NCI-H526 treated with DMSO at 0.1 percent for 48 hours (cell line): Measurements from ENCODE around the gene PCDHGA1.
"Not testable (repeated sequence)": the region's sequence is repeated elsewhere in the genome, so short reads cannot be mapped to it uniquely, and the experiment has no call there.

ENCODE experiments used
- DNase-seq: peaks from one replicate; lab custom pipeline; 2025; lab: John Stamatoyannopoulos, UW

The PCDHGA1 gene

DNA sequence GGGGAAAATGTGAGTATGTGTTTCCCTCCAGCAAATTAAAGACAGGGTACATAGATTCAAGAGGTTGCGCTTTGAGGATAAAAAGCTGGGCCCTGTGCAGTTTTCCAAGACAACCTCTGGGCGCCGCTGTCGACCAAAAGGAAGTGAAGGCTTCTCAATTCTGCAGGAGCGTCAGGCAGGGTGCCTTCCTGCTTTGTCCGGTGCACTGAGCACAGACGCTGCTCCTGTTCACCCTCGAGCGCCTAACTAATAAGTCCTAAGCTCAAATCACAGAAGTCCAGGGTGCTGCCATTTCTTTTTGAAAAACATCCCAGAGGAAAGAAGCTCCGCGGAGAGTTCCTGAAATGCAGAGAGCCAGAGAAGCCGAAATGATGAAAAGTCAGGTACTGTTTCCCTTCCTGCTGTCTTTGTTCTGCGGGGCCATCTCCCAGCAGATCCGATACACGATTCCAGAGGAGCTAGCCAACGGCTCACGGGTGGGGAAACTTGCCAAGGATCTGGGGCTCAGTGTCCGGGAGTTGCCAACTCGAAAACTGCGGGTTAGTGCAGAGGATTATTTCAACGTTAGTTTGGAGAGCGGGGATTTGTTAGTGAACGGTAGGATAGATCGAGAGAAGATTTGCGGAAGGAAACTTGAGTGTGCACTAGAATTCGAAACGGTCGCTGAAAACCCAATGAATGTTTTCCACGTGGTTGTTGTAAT is 19.8 kb downstream of the PCDHGA1 start, which contains the start of gene PCDHGB1:
PCDHGB1 (plus strand) TSS at position 183 of the 703 bp plus-strand sequence; CDS start at position 345, 162 bp downstream.
- no peak for DNase-seq

GRCh38 chr5:141351591-141351990 is 21.3 kb downstream of the PCDHGA1 start:
- DNase-seq = no peak

GRCh38 chr5:141354900-141355469 is 24.7 kb downstream of the PCDHGA1 start, which contains the start of gene PCDHGA4:
Gene PCDHGA4 (plus strand): TSS chr5:141355021. CDS start chr5:141355108, 87 bp downstream.
- no peak for DNase-seq

DNA sequence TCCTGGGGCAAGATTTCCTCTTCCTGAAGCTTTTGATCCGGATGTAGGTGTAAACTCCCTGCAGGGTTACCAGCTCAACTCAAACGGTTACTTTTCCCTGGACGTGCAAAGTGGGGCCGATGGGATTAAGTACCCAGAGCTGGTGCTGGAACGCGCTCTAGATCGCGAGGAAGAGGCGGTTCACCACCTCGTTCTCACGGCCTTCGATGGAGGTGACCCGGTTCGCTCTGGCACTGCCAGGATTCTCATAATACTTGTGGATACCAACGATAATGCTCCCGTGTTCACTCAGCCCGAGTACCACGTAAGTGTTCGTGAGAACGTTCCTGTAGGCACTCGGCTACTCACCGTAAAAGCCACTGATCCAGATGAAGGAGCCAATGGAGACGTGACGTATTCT is 25.3 kb downstream of the PCDHGA1 start:
- DNase-seq = no peak

GRCh38 chr5:141356133-141356532 is 25.8 kb downstream of the PCDHGA1 start:
- no peak for DNase-seq

- no peak for DNase-seq
These were observed 26.6 kb downstream of the PCDHGA1 start for GRCh38 chr5:141356950-141357349.

- DNase-seq = no peak
These were observed 29.6 kb downstream of the PCDHGA1 start, which contains the start of gene PCDHGB2 for GRCh38 chr5:141359790-141360426. Gene PCDHGB2 (plus strand): TSS chr5:141359994. CDS start chr5:141360136, 142 bp downstream.

DNA sequence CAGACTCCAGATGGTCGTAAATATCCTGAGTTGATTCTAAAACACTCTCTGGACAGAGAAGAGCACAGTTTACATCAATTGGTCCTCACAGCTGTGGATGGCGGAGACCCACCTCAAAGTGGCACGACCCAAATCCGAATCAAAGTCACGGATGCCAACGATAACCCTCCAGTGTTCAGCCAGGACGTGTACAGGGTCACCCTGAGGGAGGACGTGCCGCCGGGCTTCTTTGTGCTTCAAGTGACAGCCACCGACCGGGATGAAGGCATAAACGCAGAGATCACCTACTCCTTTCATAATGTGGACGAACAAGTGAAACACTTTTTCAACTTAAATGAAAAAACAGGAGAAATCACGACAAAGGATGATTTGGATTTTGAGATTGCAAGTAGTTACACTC is 30.4 kb downstream of the PCDHGA1 start:
- DNase-seq = no peak

DNA sequence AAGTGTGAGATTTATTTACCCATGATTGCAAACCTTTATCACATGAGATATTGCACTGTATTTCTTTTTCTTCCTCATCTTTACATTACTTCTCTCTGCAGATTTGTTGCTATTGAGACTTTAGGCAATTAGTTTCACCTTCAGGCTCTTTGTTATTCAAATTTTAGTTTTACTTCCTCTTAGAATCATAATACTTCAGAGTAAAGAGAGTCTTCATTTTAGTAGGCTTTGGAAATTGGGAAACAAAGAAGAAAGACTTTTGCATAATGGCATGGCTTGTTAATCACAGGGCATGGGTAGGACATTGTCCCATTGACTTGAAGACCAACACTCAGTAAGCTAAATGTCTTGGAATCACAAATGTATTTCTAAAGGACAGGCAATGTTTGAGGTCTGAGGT is 32.4 kb downstream of the PCDHGA1 start:
- DNase-seq = no peak

GRCh38 chr5:141363952-141364660 is 33.8 kb downstream of the PCDHGA1 start, which contains the start of gene PCDHGA5:
Gene PCDHGA5 (plus strand): TSS chr5:141364162. CDS start chr5:141364331, 169 bp downstream.
- DNase-seq = no peak

DNA sequence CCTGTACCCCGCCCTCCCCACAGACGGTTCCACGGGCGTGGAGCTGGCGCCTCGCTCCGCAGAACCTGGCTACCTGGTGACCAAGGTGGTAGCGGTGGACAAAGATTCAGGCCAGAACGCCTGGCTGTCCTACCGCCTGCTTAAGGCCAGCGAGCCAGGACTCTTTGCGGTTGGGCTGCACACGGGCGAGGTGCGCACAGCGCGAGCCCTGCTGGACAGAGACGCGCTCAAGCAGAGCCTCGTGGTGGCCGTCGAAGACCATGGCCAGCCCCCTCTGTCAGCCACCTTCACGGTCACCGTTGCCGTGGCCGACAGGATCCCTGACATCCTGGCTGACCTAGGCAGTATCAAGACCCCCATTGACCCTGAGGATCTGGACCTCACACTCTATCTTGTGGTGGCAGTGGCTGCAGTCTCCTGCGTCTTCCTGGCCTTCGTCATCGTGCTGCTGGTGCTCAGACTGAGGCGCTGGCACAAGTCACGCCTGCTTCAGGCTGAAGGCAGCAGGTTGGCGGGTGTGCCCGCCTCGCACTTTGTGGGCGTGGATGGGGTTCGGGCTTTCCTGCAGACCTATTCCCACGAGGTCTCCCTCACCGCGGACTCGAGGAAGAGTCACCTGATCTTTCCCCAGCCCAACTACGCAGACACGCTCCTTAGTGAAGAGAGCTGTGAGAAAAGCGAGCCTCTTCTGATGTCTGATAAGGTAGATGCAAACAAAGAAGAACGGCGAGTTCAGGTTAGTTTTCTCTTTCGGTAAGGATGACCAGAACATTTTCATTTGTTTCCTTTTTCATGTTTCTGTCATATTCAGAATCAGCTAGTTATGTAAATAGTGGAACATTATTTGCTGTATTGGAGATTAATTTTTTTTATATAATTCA is 35.9 kb downstream of the PCDHGA1 start:
- no peak for DNase-seq

- DNase-seq = no peak
These were observed 39.9 kb downstream of the PCDHGA1 start, which contains the start of gene PCDHGB3 for GRCh38 chr5:141369994-141370848. Gene PCDHGB3 (plus strand): TSS chr5:141370242. CDS start chr5:141370395, 153 bp downstream.

DNA sequence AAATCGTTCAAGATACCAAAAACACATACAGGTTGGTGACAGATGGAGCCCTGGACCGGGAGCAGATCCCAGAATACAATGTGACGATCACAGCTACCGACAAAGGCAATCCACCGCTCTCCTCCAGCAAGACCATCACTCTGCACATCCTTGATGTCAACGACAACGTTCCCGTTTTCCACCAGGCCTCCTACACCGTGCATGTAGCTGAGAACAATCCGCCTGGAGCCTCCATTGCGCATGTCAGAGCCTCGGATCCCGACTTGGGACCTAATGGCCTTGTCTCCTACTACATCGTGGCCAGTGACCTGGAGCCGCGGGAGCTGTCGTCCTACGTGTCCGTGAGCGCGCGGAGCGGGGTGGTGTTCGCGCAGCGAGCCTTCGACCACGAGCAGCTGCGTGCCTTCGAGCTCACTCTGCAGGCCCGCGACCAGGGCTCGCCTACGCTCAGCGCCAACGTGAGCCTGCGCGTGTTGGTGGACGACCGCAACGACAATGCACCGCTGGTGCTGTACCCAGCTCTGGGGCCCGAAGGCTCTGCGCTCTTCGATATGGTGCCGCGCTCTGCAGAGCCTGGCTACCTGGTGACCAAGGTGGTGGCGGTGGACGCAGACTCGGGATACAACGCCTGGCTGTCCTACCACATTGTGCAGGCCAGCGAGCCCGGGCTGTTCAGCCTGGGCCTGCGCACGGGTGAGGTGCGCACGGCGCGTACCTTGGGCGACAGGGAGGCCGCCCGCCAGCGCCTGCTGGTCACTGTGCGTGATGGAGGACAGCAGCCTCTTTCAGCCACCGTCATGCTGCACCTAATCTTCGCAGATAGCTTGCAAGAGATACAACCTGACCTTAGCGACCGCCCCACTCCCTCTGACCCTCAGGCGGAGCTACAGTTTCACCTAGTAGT is 41.5 kb downstream of the PCDHGA1 start:
- no peak for DNase-seq

DNA sequence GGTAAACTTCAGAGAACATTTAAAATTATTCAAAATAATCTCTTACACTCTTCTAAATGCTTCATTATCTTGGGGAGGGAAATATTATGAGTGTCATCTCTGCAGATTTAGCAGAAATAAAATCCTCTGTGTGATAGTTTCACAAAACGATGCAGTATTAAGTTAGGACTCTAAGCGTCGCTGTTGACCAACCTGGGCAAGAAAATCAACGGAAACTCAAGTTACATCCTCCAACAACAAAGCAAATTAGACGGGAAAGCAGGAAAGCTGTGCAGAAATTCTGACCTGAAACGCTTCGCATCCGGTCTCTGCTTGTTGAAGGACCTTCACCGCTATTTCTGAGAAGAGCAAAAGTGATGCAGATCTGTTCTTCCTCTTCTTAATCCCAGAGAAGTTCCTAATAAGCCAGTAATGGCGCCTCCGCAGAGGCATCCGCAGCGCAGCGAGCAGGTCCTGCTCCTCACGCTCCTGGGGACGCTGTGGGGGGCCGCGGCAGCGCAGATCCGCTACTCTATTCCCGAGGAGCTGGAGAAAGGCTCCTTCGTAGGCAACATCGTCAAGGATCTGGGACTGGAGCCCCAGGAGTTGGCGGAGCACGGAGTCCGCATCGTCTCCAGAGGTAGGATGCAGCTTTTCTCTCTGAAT is 43.5 kb downstream of the PCDHGA1 start, which contains the start of gene PCDHGA6:
PCDHGA6 (plus strand) TSS at position 219 of the 645 bp plus-strand sequence; CDS start at position 412, 193 bp downstream.
- DNase-seq = no peak

GRCh38 chr5:141374627-141375026 is 44.3 kb downstream of the PCDHGA1 start:
- no peak for DNase-seq

DNA sequence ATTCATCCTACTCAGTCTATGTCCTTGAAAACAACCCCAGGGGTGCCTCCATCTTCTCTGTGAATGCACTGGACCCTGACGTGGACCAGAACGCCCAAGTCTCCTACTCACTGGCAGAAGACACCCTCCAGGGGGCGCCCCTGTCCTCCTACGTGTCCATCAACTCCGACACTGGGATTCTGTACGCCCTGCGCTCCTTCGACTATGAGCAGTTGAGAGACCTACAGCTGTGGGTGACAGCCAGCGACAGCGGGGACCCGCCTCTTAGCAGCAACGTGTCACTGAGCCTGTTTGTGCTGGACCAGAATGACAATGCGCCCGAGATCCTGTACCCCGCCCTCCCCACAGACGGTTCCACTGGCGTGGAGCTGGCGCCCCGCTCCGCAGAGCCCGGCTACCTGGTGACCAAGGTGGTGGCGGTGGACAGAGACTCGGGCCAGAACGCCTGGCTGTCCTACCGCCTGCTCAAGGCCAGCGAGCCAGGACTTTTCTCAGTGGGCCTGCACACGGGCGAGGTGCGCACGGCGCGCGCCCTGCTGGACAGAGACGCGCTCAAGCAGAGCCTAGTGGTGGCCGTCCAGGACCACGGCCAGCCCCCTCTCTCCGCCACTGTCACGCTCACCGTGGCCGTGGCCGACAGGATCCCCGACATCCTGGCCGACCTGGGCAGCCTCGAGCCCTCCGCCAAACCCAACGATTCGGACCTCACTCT is 45.3 kb downstream of the PCDHGA1 start:
- not testable (repeated sequence) for DNase-seq

GRCh38 chr5:141382469-141383294 is 52.4 kb downstream of the PCDHGA1 start, which contains the start of gene PCDHGA7:
Gene PCDHGA7 (plus strand): TSS chr5:141382742. CDS start chr5:141382900, 158 bp downstream.
- DNase-seq = no peak
